ENCODE measurements around the gene ANAPC15. TPM values are rescaled to one million over a fixed set of nuclear protein-coding genes. Genes with fewer than 3 reads are reported as not detected.

Gene ANAPC15
- total and polyA plus RNA-seq, 2 of the 13 experiments (the other 11 are each of a cell fraction or from before 2014, with no cell fraction given): 18.8 to 25.7 TPM

DNA sequence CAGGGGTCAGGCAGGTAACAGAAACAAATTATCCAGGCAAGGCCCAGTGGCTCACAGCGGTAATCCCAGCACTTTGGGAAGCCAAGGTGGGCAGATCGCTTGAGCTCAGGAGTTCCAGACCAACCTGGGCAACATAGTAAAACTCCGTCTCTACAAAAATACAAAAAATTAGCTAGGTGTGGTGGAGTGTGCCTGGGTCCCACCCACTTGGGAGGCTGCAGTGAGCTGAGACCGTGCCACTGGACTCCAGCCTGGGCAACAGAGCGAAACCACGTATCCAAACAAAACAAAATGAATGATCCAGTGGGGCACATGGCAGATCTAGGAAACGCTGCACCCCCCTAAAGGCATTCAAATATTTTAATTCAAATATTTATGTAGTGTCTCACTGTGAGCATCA, 42.0 kb downstream of the ANAPC15 start:
- TF ChIP-seq ZNF672 (CRISPR knock-in tag; IDR thresholded peaks at IDR 0.05) (no peak), ZNF567 (CRISPR knock-in tag; IDR thresholded peaks at IDR 0.05; ENCODE audit: borderline replicate concordance) (no peak), SYNCRIP (IDR thresholded peaks at IDR 0.05; ENCODE audit: insufficient read depth, low read depth, low read length) (no peak), ZZZ3 (CRISPR knock-in tag; IDR thresholded peaks at IDR 0.05; ENCODE audit: borderline replicate concordance) (no peak), TEAD2 (CRISPR knock-in tag; IDR thresholded peaks at IDR 0.05) (no peak), ATF7-NPFF (CRISPR knock-in tag; IDR thresholded peaks at IDR 0.05; ENCODE audit: low read depth) (no peak), KDM4B (CRISPR knock-in tag; IDR thresholded peaks at IDR 0.05) (no peak)
- TF ChIP-seq, protein P1, sequence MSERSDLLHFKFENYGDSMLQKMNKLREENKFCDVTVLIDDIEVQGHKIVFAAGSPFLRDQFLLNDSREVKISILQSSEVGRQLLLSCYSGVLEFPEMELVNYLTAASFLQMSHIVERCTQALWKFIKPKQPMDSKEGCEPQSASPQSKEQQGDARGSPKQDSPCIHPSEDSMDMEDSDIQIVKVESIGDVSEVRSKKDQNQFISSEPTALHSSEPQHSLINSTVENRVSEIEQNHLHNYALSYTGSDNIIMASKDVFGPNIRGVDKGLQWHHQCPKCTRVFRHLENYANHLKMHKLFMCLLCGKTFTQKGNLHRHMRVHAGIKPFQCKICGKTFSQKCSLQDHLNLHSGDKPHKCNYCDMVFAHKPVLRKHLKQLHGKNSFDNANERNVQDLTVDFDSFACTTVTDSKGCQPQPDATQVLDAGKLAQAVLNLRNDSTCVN (CRISPR knock-in tag; IDR thresholded peaks at IDR 0.05; ENCODE audit: borderline replicate concordance): no peak
- TF ChIP-seq, protein P2, sequence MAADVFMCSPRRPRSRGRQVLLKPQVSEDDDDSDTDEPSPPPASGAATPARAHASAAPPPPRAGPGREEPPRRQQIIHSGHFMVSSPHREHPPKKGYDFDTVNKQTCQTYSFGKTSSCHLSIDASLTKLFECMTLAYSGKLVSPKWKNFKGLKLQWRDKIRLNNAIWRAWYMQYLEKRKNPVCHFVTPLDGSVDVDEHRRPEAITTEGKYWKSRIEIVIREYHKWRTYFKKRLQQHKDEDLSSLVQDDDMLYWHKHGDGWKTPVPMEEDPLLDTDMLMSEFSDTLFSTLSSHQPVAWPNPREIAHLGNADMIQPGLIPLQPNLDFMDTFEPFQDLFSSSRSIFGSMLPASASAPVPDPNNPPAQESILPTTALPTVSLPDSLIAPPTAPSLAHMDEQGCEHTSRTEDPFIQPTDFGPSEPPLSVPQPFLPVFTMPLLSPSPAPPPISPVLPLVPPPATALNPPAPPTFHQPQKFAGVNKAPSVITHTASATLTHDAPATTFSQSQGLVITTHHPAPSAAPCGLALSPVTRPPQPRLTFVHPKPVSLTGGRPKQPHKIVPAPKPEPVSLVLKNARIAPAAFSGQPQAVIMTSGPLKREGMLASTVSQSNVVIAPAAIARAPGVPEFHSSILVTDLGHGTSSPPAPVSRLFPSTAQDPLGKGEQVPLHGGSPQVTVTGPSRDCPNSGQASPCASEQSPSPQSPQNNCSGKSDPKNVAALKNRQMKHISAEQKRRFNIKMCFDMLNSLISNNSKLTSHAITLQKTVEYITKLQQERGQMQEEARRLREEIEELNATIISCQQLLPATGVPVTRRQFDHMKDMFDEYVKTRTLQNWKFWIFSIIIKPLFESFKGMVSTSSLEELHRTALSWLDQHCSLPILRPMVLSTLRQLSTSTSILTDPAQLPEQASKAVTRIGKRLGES (CRISPR knock-in tag; IDR thresholded peaks at IDR 0.05; ENCODE audit: borderline replicate concordance): no peak
- TF ChIP-seq, protein P3, sequence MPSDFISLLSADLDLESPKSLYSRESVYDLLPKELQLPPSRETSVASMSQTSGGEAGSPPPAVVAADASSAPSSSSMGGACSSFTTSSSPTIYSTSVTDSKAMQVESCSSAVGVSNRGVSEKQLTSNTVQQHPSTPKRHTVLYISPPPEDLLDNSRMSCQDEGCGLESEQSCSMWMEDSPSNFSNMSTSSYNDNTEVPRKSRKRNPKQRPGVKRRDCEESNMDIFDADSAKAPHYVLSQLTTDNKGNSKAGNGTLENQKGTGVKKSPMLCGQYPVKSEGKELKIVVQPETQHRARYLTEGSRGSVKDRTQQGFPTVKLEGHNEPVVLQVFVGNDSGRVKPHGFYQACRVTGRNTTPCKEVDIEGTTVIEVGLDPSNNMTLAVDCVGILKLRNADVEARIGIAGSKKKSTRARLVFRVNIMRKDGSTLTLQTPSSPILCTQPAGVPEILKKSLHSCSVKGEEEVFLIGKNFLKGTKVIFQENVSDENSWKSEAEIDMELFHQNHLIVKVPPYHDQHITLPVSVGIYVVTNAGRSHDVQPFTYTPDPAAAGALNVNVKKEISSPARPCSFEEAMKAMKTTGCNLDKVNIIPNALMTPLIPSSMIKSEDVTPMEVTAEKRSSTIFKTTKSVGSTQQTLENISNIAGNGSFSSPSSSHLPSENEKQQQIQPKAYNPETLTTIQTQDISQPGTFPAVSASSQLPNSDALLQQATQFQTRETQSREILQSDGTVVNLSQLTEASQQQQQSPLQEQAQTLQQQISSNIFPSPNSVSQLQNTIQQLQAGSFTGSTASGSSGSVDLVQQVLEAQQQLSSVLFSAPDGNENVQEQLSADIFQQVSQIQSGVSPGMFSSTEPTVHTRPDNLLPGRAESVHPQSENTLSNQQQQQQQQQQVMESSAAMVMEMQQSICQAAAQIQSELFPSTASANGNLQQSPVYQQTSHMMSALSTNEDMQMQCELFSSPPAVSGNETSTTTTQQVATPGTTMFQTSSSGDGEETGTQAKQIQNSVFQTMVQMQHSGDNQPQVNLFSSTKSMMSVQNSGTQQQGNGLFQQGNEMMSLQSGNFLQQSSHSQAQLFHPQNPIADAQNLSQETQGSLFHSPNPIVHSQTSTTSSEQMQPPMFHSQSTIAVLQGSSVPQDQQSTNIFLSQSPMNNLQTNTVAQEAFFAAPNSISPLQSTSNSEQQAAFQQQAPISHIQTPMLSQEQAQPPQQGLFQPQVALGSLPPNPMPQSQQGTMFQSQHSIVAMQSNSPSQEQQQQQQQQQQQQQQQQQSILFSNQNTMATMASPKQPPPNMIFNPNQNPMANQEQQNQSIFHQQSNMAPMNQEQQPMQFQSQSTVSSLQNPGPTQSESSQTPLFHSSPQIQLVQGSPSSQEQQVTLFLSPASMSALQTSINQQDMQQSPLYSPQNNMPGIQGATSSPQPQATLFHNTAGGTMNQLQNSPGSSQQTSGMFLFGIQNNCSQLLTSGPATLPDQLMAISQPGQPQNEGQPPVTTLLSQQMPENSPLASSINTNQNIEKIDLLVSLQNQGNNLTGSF (CRISPR knock-in tag; IDR thresholded peaks at IDR 0.05): no peak
- TF ChIP-seq, protein P4, sequence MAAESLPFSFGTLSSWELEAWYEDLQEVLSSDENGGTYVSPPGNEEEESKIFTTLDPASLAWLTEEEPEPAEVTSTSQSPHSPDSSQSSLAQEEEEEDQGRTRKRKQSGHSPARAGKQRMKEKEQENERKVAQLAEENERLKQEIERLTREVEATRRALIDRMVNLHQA (CRISPR knock-in tag; IDR thresholded peaks at IDR 0.05): no peak
- BruUV-seq (replicated peaks): no TSS peak
- in situ Hi-C loops (cut with HindIII; ENCODE audit: extremely low pct_ligation_motif_present, low pct_unique_long_range_greater_than_20kb): no loop called here
- DNase-seq (ENCODE audit: low spot score): no peak
- Histone ChIP-seq H3K79me2 (ENCODE audit: insufficient read depth, low read length) (peaks cover 73% of the 10 kb centered on the region), H3K4me3 (replicated peaks in 1 of 3; ENCODE audit: insufficient read depth in 1 of 3, low read depth in 2 of 3, low read length in 3 of 3) (no peak overlapping the region), H3K27me3 (ENCODE audit: control insufficient read depth in 1 of 2, insufficient read depth in 2 of 2, low read length in 2 of 2) (no peaks in the 10 kb centered on the region), H3K4me2 (ENCODE audit: low read depth, low read length) (no peak overlapping the region), H3K9ac (ENCODE audit: insufficient read depth, low read depth, low read length) (no peak overlapping the region), H2AFZ (ENCODE audit: low read length) (no peak overlapping the region), H3K36me3 (replicated peaks in 1 of 2; ENCODE audit: control insufficient read depth in 1 of 2, insufficient read depth in 2 of 2, low read length in 2 of 2) (peaks cover 0 to 27% of the 10 kb centered on the region in 2 experiments; a peak in 3 of 5 replicates), H3K4me1 (ENCODE audit: insufficient read depth, low read length) (peaks cover 26% of the 10 kb centered on the region), H3K9me3 (ENCODE audit: low read length) (no peaks in the 10 kb centered on the region), H4K20me1 (ENCODE audit: insufficient read depth, low read length) (no peaks in the 10 kb centered on the region), H3K27ac (ENCODE audit: extremely low read length, insufficient read depth, low read length) (no peak overlapping the region)
- intact Hi-C loops (cut with micrococcal nuclease; ENCODE audit: unreplicated experiment): no loop called here
- 96% methylated on average over 7 of the region's 7 CpGs for WGBS (ENCODE audit: low lambda C conversion rate)
- ChIA-PET CTCF (ENCODE audit: low intra/inter-chr PET ratio, low total read pairs) (no interaction called here), POLR2A (interaction anchor here (1.2 kb wide), 1 partner anchor 31 kb away, joined by 7 read pairs; no protein-coding TSS in a partner anchor)
- no peak for FAIRE-seq
- no peak for ATAC-seq
